Immature natural killer cell (primary cell): Measurements from ENCODE around the gene KDM8. TPM values are rescaled to one million over a fixed set of nuclear protein-coding genes. Genes with fewer than 3 reads are reported as not detected.

ENCODE experiments used
- DNase-seq, 3 donors: peaks; one replicate each; pipeline ENCODE4 v3.0.0; 2022; ENCODE audit warnings: mixed read lengths in 1 of 3
- H3K27ac Mint-ChIP-seq, 6 donors: one replicate each; pipeline ENCODE4 v1.8.0; 2020; ENCODE audit warnings: mixed read lengths in 6 of 6, mild to moderate bottlenecking in 5 of 6, inconsistent platforms in 4 of 6, moderate library complexity in 3 of 6
- H3K27me3 Mint-ChIP-seq, 3 donors: one replicate each; pipeline ENCODE4 v1.8.0; 2020 to 2021; ENCODE audit warnings: low read depth in 3 of 3, mild to moderate bottlenecking in 3 of 3, mixed read lengths in 3 of 3, moderate library complexity in 3 of 3, inconsistent platforms in 1 of 3
- H3K36me3 Mint-ChIP-seq, 3 donors: one replicate each; pipeline ENCODE4 v1.8.0; 2020; ENCODE audit warnings: mixed read lengths in 3 of 3, inconsistent platforms in 2 of 3, mild to moderate bottlenecking in 2 of 3
- H3K4me1 Mint-ChIP-seq, 2 donors: one replicate each; pipeline ENCODE4 v1.8.0; 2020; ENCODE audit warnings: inconsistent platforms in 2 of 2, mild to moderate bottlenecking in 2 of 2, mixed read lengths in 2 of 2, moderate library complexity in 1 of 2
- H3K4me3 Mint-ChIP-seq, 5 donors: one replicate each; pipeline ENCODE4 v1.8.0; 2020; ENCODE audit warnings: mild to moderate bottlenecking in 5 of 5, mixed read lengths in 5 of 5, inconsistent platforms in 3 of 5, moderate library complexity in 3 of 5
- H3K9me3 Mint-ChIP-seq, 6 donors: one replicate each; pipeline ENCODE4 v1.8.0; 2020; ENCODE audit warnings: mild to moderate bottlenecking in 6 of 6, mixed read lengths in 6 of 6, inconsistent platforms in 4 of 6, moderate library complexity in 3 of 6
- polyA plus RNA-seq, 3 donors: library from polyadenylated mRNA; unstranded; fragments of 300-500 nt; fragmentation: Illumina TruSeq; gene quantifications; one replicate each; pipeline ENCODE4 v1.2.3, GENCODE V29; 2021

Gene KDM8
- polyA plus RNA-seq, 3 donors from 2014 or later, result 4.3 to 6.2 (median 5.1) TPM

DNA sequence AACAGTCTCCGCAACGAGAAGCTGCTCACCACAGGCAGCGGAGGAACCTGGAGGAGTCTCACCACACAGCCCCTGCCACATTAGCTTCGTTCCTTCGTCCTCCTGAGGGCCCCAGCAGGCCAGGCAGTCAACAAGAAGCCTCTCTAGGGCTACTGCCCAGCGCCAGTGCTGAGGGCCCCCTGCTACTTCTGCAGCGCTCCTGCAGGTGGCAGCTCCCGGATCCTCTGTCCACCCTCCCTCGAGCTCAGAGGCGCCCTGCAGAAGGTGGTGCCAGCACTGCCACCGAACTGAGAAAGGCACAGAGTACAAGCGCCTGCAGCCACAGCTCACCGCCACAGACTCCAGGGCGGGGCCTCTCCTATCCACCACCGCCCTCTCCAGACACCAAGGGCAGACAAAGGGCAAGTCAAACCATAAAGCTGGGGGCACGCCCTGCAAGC, 27.3 kb downstream of the KDM8 start:
- peak; percentile 73 to 84 (median 81) for DNase-seq
- Mint-ChIP-seq H3K36me3 (peaks cover 0 to 14% (median 11%) of the 10 kb centered on the region in 3 donors), H3K4me1 (peaks cover 71 to 75% of the 10 kb centered on the region in 2 donors), H3K27me3 (peaks cover 3 to 11% (median 6%) of the 10 kb centered on the region in 3 donors), H3K9me3 (no peaks in the 10 kb centered on the region), H3K4me3 (peak overlapping the region; percentile 65 to 80 (median 78)), H3K27ac (peak overlapping the region; percentile 91 to 100 (median 98))

DNA sequence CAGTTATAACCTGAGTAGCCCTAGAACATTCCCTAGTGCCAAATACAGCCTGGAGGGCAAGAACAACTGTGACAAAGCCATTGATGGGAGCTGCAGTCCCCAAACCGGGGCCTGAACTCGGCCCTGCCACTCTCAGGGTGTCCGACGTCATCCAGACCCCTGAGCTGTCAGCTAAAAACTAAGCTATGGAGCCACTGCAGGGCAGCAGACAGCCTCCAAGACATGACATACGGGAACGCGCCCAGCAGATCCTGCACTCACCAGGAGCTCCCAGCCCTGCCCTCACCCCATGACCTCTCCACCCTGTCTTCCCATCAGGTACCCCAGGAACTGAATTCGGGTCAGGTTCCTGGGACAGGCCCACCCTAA, 28.4 kb downstream of the KDM8 start:
- peak overlapping the region; percentile 97 to 100 (median 98) for H3K27ac Mint-ChIP-seq
- peak overlapping the region; percentile 65 to 87 (median 77) for H3K4me3 Mint-ChIP-seq
- peaks cover 0 to 10% (median 7%) of the 10 kb centered on the region in 3 donors for H3K36me3 Mint-ChIP-seq
- H3K4me1 Mint-ChIP-seq, result peaks cover 67 to 74% of the 10 kb centered on the region in 2 donors
- DNase-seq, result no peak
- no peaks in the 10 kb centered on the region for H3K9me3 Mint-ChIP-seq
- H3K27me3 Mint-ChIP-seq, result peaks cover 6 to 12% (median 8%) of the 10 kb centered on the region in 3 donors

DNA sequence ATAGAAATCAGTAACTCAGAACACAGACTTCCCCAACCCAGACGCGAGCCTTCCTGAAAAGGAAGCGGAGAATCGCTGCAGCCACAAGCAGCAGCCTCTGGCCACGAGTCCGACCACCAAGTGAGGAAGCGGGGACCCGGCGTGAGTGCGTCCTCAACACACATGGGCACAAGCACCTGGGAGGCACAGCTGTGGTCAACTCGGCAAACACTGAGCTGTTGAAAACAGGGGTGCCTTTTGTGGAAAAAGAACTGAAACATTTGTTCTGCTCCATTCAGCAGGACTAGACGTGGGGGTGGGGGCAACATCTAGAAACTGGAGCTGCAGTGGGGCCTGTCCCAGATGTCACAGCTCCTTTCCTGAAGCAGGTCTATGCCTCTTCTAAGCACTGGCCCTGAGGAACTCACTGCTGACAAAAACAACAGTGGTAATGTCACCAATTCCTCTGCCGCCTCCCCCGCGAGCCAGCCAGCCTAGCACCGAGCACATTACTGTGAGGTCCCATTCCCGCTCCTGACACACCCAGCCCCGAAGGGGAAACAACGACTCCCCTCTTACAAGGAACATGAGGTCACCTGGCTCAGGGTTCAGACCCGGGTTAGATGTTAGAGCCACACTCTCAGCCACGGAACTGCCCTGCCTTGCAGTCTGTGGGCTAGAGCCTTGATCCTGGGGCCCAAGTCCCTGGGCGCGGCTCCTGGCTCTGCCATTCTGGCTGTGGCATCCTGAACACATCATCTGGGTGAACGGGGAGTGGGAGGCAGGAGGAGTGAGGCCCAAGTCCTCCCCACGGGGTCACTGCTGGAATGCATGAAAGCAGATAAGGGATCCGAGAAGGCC, 29.0 kb downstream of the KDM8 start:
- Mint-ChIP-seq H3K27me3 (peaks cover 11 to 18% (median 13%) of the 10 kb centered on the region in 3 donors), H3K4me1 (peaks cover 68 to 74% of the 10 kb centered on the region in 2 donors), H3K4me3 (peak overlapping the region; percentile 65 to 87 (median 77)), H3K36me3 (peaks cover 0 to 10% (median 7%) of the 10 kb centered on the region in 3 donors), H3K27ac (peak overlapping the region; percentile 97 to 100 (median 98)), H3K9me3 (no peaks in the 10 kb centered on the region)
- peak; percentile 58 to 65 (median 60) for DNase-seq

GRCh38 chr16:27232901-27233625, 29.7 kb downstream of the KDM8 start:
- no peak for DNase-seq
- peaks cover 13 to 25% (median 15%) of the 10 kb centered on the region in 3 donors for H3K27me3 Mint-ChIP-seq
- H3K4me3 Mint-ChIP-seq, result peak overlapping the region in 4 of 5 donors; percentile 33 to 87 (median 59)
- peaks cover 0 to 10% (median 7%) of the 10 kb centered on the region in 3 donors for H3K36me3 Mint-ChIP-seq
- H3K9me3 Mint-ChIP-seq, result no peaks in the 10 kb centered on the region
- H3K4me1 Mint-ChIP-seq, result peaks cover 76 to 82% of the 10 kb centered on the region in 2 donors
- peak overlapping the region; percentile 98 to 100 (median 98) for H3K27ac Mint-ChIP-seq

GRCh38 chr16:27233731-27234130, 30.4 kb downstream of the KDM8 start:
- Mint-ChIP-seq H3K4me1 (peaks cover 83 to 88% of the 10 kb centered on the region in 2 donors), H3K27me3 (peaks cover 13 to 29% (median 18%) of the 10 kb centered on the region in 3 donors)

DNA sequence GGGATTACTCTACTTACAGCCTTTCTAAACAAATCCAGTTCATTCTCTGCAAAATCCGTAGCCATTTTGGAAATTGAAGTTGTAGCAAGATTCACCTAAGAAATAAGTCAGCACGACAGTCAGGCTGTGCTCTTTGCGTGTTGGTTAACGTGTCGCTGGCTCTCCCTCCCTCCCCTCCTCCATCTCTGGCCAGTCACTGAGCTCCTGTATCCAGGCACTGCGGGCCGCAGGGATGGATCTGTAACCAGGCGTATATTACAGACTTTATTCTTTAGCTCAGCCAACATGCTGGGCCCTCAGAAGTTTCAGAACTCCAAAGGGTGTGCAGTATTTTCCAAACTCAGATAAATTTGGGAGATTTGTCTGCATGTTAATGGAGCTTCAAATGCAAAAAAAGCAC, 30.8 kb downstream of the KDM8 start:
- H3K4me1 Mint-ChIP-seq, result peaks cover 87 to 91% of the 10 kb centered on the region in 2 donors
- H3K36me3 Mint-ChIP-seq, result peaks cover 0 to 10% (median 7%) of the 10 kb centered on the region in 3 donors
- DNase-seq, result no peak
- peaks cover 13 to 29% (median 18%) of the 10 kb centered on the region in 3 donors for H3K27me3 Mint-ChIP-seq
- peak overlapping the region; percentile 16 to 44 (median 40) for H3K4me3 Mint-ChIP-seq
- no peaks in the 10 kb centered on the region for H3K9me3 Mint-ChIP-seq
- peak overlapping the region; percentile 98 to 100 (median 98) for H3K27ac Mint-ChIP-seq

More at GRCh38 chr16:27233731-27234130, 30.4 kb downstream of the KDM8 start:
- peak overlapping the region in 4 of 5 donors; percentile 6 to 44 (median 28) for H3K4me3 Mint-ChIP-seq
- no peak for DNase-seq
- H3K36me3 Mint-ChIP-seq, result peaks cover 0 to 10% (median 7%) of the 10 kb centered on the region in 3 donors
- H3K27ac Mint-ChIP-seq, result peak overlapping the region; percentile 98 to 100 (median 98)
- H3K9me3 Mint-ChIP-seq, result no peaks in the 10 kb centered on the region

GRCh38 chr16:27234603-27235002, 31.3 kb downstream of the KDM8 start:
- peaks cover 0 to 10% (median 7%) of the 10 kb centered on the region in 3 donors for H3K36me3 Mint-ChIP-seq
- no peaks in the 10 kb centered on the region for H3K9me3 Mint-ChIP-seq
- H3K4me1 Mint-ChIP-seq, result peaks cover 90 to 94% of the 10 kb centered on the region in 2 donors
- no peak for DNase-seq
- peaks cover 13 to 29% (median 18%) of the 10 kb centered on the region in 3 donors for H3K27me3 Mint-ChIP-seq
- peak overlapping the region; percentile 74 to 84 (median 77) for H3K4me3 Mint-ChIP-seq
- peak overlapping the region; percentile 98 to 100 (median 98) for H3K27ac Mint-ChIP-seq

DNA sequence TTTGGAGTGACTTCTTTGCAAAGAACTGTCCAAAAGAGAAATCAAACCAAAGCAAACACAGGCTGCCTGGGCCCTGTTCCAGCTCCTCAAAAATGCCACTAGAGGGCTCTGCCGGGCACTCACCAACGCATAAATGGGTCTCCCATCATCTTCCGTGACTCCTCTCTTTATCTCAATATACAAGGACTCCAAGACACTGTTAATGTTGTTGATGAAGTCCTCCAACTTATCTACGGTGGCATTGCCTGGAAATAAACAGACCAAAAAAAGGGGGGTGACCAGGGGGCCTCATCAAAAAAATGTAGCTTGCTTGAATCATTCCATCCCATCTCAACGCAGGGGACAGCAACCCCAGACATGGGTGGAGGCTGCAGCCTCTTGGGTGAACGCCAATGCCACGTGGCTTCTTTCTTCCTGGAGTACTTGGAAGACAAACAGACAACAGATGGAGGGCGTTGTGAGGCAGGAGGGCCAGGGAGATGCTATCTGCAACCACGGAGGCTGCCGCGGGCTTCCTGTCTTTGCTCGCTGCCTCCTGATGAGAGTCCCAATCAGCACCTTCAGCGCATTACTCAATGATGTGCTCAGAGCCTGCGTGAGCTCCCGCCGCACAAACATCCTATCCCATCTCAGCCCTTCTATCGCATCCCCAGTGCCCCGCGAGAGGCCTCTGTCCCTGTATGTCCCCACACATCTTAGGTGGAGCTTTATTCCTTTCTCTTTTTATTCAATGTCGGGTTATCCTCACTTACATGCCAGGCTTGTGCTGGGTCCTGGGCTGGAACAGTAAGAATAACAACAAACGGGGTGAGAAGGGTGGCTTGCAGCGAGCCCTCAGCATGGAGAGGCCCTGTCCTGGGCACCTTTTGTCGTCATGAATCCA, 32.0 kb downstream of the KDM8 start:
- H3K4me3 Mint-ChIP-seq, result peak overlapping the region; percentile 74 to 84 (median 77)
- H3K9me3 Mint-ChIP-seq, result no peaks in the 10 kb centered on the region
- peaks cover 0 to 10% (median 7%) of the 10 kb centered on the region in 3 donors for H3K36me3 Mint-ChIP-seq
- peaks cover 13 to 29% (median 18%) of the 10 kb centered on the region in 3 donors for H3K27me3 Mint-ChIP-seq
- H3K4me1 Mint-ChIP-seq, result peaks cover 93 to 95% of the 10 kb centered on the region in 2 donors
- peak overlapping the region; percentile 98 to 100 (median 98) for H3K27ac Mint-ChIP-seq
- peak; percentile 87 to 90 (median 88) for DNase-seq

DNA sequence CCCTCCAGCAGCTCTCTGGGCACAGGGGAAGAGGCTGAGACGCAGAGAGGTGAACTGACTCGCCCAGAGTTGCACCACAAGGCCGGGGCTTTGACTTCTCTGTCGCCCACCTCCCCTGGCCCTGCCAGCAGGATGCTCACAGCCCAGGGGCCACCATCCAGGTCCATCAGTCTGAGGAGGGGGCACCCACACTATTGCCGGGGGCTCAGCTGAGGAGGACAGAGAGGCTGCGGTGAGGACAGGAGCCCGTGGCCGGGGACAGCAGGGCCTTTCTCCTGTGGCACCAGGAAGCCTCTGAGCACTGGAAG, 32.6 kb downstream of the KDM8 start:
- H3K27ac Mint-ChIP-seq, result peak overlapping the region; percentile 98 to 100 (median 98)
- H3K36me3 Mint-ChIP-seq, result peaks cover 0 to 10% (median 6%) of the 10 kb centered on the region in 3 donors
- peak overlapping the region; percentile 74 to 84 (median 77) for H3K4me3 Mint-ChIP-seq
- H3K27me3 Mint-ChIP-seq, result peaks cover 12 to 25% (median 18%) of the 10 kb centered on the region in 3 donors
- DNase-seq, result no peak
- H3K4me1 Mint-ChIP-seq, result peaks cover 87 to 89% of the 10 kb centered on the region in 2 donors
- no peaks in the 10 kb centered on the region for H3K9me3 Mint-ChIP-seq

GRCh38 chr16:27236635-27237218, 33.4 kb downstream of the KDM8 start:
- Mint-ChIP-seq H3K27ac (peak overlapping the region; percentile 98 to 100 (median 98)), H3K4me1 (peaks cover 82 to 85% of the 10 kb centered on the region in 2 donors), H3K27me3 (peaks cover 11 to 22% (median 18%) of the 10 kb centered on the region in 3 donors), H3K36me3 (peaks cover 0 to 12% (median 4%) of the 10 kb centered on the region in 3 donors), H3K9me3 (no peaks in the 10 kb centered on the region), H3K4me3 (peak overlapping the region; percentile 75 to 90 (median 76))
- peak in 1 of 3 donors; percentile 76 for DNase-seq

- peaks cover 0 to 9% (median 4%) of the 10 kb centered on the region in 3 donors for H3K36me3 Mint-ChIP-seq
- DNase-seq, result peak; percentile 78 to 83 (median 81)
- H3K9me3 Mint-ChIP-seq, result no peaks in the 10 kb centered on the region
- peaks cover 11 to 22% (median 18%) of the 10 kb centered on the region in 3 donors for H3K27me3 Mint-ChIP-seq
- peak overlapping the region; percentile 98 to 100 (median 98) for H3K27ac Mint-ChIP-seq
- peaks cover 81 to 85% of the 10 kb centered on the region in 2 donors for H3K4me1 Mint-ChIP-seq
- peak overlapping the region; percentile 75 to 90 (median 76) for H3K4me3 Mint-ChIP-seq
These were observed 34.1 kb downstream of the KDM8 start for GRCh38 chr16:27237219-27238015.
